HepG2 (cell line): ENCODE data around the gene SLA2. TPM values are rescaled to one million over a fixed set of nuclear protein-coding genes. Genes with fewer than 3 reads are reported as not detected.

Experiments
- ATAC-seq: fragments of 200-7000 bp; cut with Tn5 transposase; 3 replicates; pipeline ENCODE4 v1.9.1; 2020; ENCODE audit warnings: mild to moderate bottlenecking, moderate library complexity
- Bru-seq: library from RNA; stranded (reverse); fragments of 400-500 nt; gene quantifications from one replicate; lab custom pipeline; 2021; lab: Mats Ljungman, UMichigan
- BruChase-seq, 2 experiments: library from RNA; stranded (reverse); fragments of 400-500 nt; gene quantifications; one replicate each; lab custom pipeline; 2021; lab: Mats Ljungman, UMichigan
- BruUV-seq: library from RNA; stranded (reverse); fragments of 400-500 nt; replicated peaks from 2 replicates; lab custom pipeline; 2021; lab: Mats Ljungman, UMichigan
- CTCF ChIA-PET: fragments of 300-600 bp; formaldehyde crosslinking; extraction: SDS; loops from one replicate; lab custom pipeline; 2021; ENCODE audit warnings: low total read pairs, inconsistent platforms, low intra/inter-chr PET ratio; lab: Yijun Ruan, JAX
- POLR2A ChIA-PET: fragments of 350-600 bp; sonication (Branson Sonifier 250); formaldehyde crosslinking; loops from one replicate; lab custom pipeline; 2020; ENCODE audit warnings: antibody characterized with exemption, inconsistent platforms; lab: Yijun Ruan, JAX
- DNase-seq: peaks from one replicate; pipeline ENCODE4 v3.0.0-alpha.2; 2015; ENCODE audit warnings: low spot score
- FAIRE-seq: peaks from 3 replicates; lab custom pipeline; 2011; peaks lifted over from hg19 to GRCh38; lab: Jason Lieb, UNC
- H2AFZ ChIP-seq: one replicate; pipeline ENCODE4 v1.6.1; 2011; ENCODE audit warnings: low read length, inconsistent platforms
- H3K27ac ChIP-seq: fragments of 300-600 bp; 3 replicates; pipeline ENCODE4 v1.8.0; 2011; ENCODE audit warnings: mixed run types, mild to moderate bottlenecking, mixed read lengths, low read length, inconsistent platforms; ENCODE audit not compliant: insufficient read depth; ENCODE audit errors: extremely low read length
- H3K27me3 ChIP-seq, 2 experiments: fragments of 200-600 bp in 1 of 2; 2 replicates in 1 of 2; 3 replicates in 1 of 2; pipeline versions ENCODE4 v1.6.0 to v1.8.0; 2011; ENCODE audit warnings: low read length in 2 of 2, mild to moderate bottlenecking in 2 of 2, moderate library complexity in 2 of 2, inconsistent platforms in 1 of 2; ENCODE audit not compliant: insufficient read depth in 2 of 2, control insufficient read depth in 1 of 2
- H3K36me3 ChIP-seq, 2 experiments: fragments of 200-600 bp in 1 of 2; replicated peaks in 1 of 2; 2 replicates in 1 of 2; 3 replicates in 1 of 2; pipeline versions ENCODE4 v1.5.1 to v1.8.0; 2011; ENCODE audit warnings: low read length in 2 of 2, inconsistent platforms in 1 of 2; ENCODE audit not compliant: insufficient read depth in 2 of 2, control insufficient read depth in 1 of 2
- H3K4me1 ChIP-seq: 2 replicates; pipeline ENCODE4 v1.5.1; 2012; ENCODE audit warnings: low read length, inconsistent platforms; ENCODE audit not compliant: insufficient read depth
- H3K4me2 ChIP-seq: 2 replicates; pipeline ENCODE4 v1.6.0; 2011; ENCODE audit warnings: low read depth, low read length, inconsistent platforms
- H3K4me3 ChIP-seq, 3 experiments: fragments of 200-600 bp in 1 of 3; sonication (generic), shearing (Covaris generic) in 1 of 3; replicated peaks in 1 of 3; 2 replicates each; pipeline ENCODE4 v1.5.1; 2011 to 2016; ENCODE audit warnings: low read length in 3 of 3, inconsistent platforms in 2 of 3, low read depth in 2 of 3, mild to moderate bottlenecking in 2 of 3, control low read depth in 1 of 3, mixed read lengths in 1 of 3; ENCODE audit not compliant: insufficient read depth in 1 of 3
- H3K79me2 ChIP-seq: one replicate; pipeline ENCODE4 v1.6.1; 2011; ENCODE audit warnings: low read length, inconsistent platforms; ENCODE audit not compliant: insufficient read depth
- H3K9ac ChIP-seq: 2 replicates; pipeline ENCODE4 v1.6.0; 2011; ENCODE audit warnings: mild to moderate bottlenecking, low read depth, low read length, inconsistent platforms; ENCODE audit not compliant: insufficient read depth
- H3K9me3 ChIP-seq: 2 replicates; pipeline ENCODE4 v1.5.1; 2012; ENCODE audit warnings: mild to moderate bottlenecking, low read length
- H4K20me1 ChIP-seq: 2 replicates; pipeline ENCODE4 v1.6.0; 2011; ENCODE audit warnings: inconsistent platforms, mild to moderate bottlenecking, low read length, moderate library complexity; ENCODE audit not compliant: insufficient read depth
- CREBL2 ChIP-seq: sonication (generic); formaldehyde crosslinking; IDR thresholded peaks from 2 replicates; pipeline ENCODE4 v1.8.1; 2023; ENCODE audit warnings: missing genetic modification reagents, mild to moderate bottlenecking, borderline replicate concordance
- MAFK ChIP-seq, 2 experiments: IDR thresholded peaks in 1 of 2; conservative IDR thresholded peaks in 1 of 2; 2 replicates each; pipeline ENCODE4 v1.6.1; 2011; ENCODE audit warnings: improper control_type of control experiment in 2 of 2, low read length in 2 of 2
- MATR3 ChIP-seq: sonication (generic); formaldehyde crosslinking; IDR thresholded peaks from 2 replicates; pipeline ENCODE4 v1.4.0; 2020; ENCODE audit warnings: missing genetic modification reagents
- PCBP1 ChIP-seq: fragments of 200-400 bp; formaldehyde crosslinking; IDR thresholded peaks from 2 replicates; pipeline ENCODE4 v1.6.1; 2017; ENCODE audit warnings: mild to moderate bottlenecking, low read depth, low read length, borderline replicate concordance
- PRPF4 ChIP-seq: fragments of 200-400 bp; formaldehyde crosslinking; IDR thresholded peaks from 2 replicates; pipeline ENCODE4 v1.6.1; 2016; ENCODE audit warnings: low read length, low read depth; ENCODE audit not compliant: poor library complexity, severe bottlenecking
- SP4 ChIP-seq: sonication (generic); formaldehyde crosslinking; IDR thresholded peaks from 2 replicates; pipeline ENCODE4 v1.8.1; 2023; ENCODE audit warnings: mild to moderate bottlenecking, missing genetic modification reagents
- ZBTB1 ChIP-seq: sonication (generic); formaldehyde crosslinking; IDR thresholded peaks from 2 replicates; pipeline ENCODE4 v1.4.0; 2020; ENCODE audit warnings: missing genetic modification reagents, borderline replicate concordance
- ZNF687 ChIP-seq: sonication (generic); formaldehyde crosslinking; IDR thresholded peaks from 2 replicates; pipeline ENCODE4 v1.5.1; 2020; ENCODE audit warnings: mild to moderate bottlenecking, missing genetic modification reagents, moderate library complexity
- ZNF883 ChIP-seq: sonication (generic); formaldehyde crosslinking; IDR thresholded peaks from 2 replicates; pipeline ENCODE4 v1.5.1; 2020; ENCODE audit warnings: mild to moderate bottlenecking, missing genetic modification reagents; ENCODE audit errors: not compliant biosample characterization
- WGBS: methylation state at CpG from one replicate; pipeline ENCODE4 v1.1.6; 2017; ENCODE audit warnings: low lambda C conversion rate; 5-methylcytosine and 5-hydroxymethylcytosine counted together
- in situ Hi-C: cut with HindIII; loops from 2 replicates; pipeline ENCODE4 v1.10.0; 2017; ENCODE audit warnings: low pct_unique_long_range_greater_than_20kb; ENCODE audit not compliant: extremely low pct_ligation_motif_present
- intact Hi-C: fragments of 100-400 bp; cut with micrococcal nuclease; formaldehyde crosslinking; loops from one replicate; pipeline ENCODE4 v1.10.0; 2022; ENCODE audit not compliant: unreplicated experiment
- long read RNA-seq, 2 experiments: library from RNA in 1 of 2; library from polyadenylated mRNA in 1 of 2; stranded (forward) in 1 of 2; unstranded in 1 of 2; transcript quantifications; one replicate each; pipeline ENCODE4 v2.0.0, GENCODE V29; 2019 to 2022
- polyA minus RNA-seq, 3 experiments: library from RNA; depleted of rRNA, polyadenylated mRNA; stranded (reverse); fragments of >200 nt; gene quantifications; 2 replicates each; pipeline ENCODE4 v1.2.3, GENCODE V29; 2011; ENCODE audit warnings: low replicate concordance in 1 of 3
- polyA plus RNA-seq, 8 experiments: library from polyadenylated mRNA; depleted of rRNA in 3 of 8; stranded (reverse) in 7 of 8; unstranded in 1 of 8; fragments of >200 nt; fragmentation: Illumina TruSeq in 4 of 8; extraction: Trizol in 4 of 8; gene quantifications; 2 replicates each; pipeline versions ENCODE4 v1.2.1 to v1.2.3, GENCODE V29; 2011 to 2016; ENCODE audit warnings: low read depth in 4 of 8, missing spikeins in 1 of 8, mixed read lengths in 1 of 8; ENCODE audit not compliant: insufficient read depth in 1 of 8
- total RNA-seq, 5 experiments: library from RNA; depleted of rRNA; stranded (reverse); fragments of >200 nt; fragmentation: Illumina TruSeq; extraction: Trizol; gene quantifications; 2 replicates each; pipeline ENCODE4 v1.2.3, GENCODE V29; 2016; ENCODE audit warnings: low read depth in 1 of 5
- TF ChIP-seq, protein P1 (sequence below): sonication (generic); formaldehyde crosslinking; IDR thresholded peaks from 2 replicates; pipeline ENCODE4 v1.5.1; 2020; ENCODE audit warnings: missing genetic modification reagents, mild to moderate bottlenecking, borderline replicate concordance

Gene SLA2
- 1.6 and 1.8 TPM in 2 replicates for total RNA-seq (2016; rRNA removed; fragmentation: Illumina TruSeq; extraction: Trizol)
- total RNA-seq (2016; cell fraction: cytosol; rRNA removed; fragmentation: Illumina TruSeq; extraction: Trizol; ENCODE audit: low read depth), result 0.20 and 0.71 TPM in 2 replicates
- 1.7 and 2.2 TPM in 2 replicates for total RNA-seq (2016; cell fraction: insoluble cytoplasmic fraction; rRNA removed; fragmentation: Illumina TruSeq; extraction: Trizol)
- total RNA-seq (2016; cell fraction: membrane; rRNA removed; fragmentation: Illumina TruSeq; extraction: Trizol), result 1.8 TPM in 2 replicates
- total RNA-seq (2016; cell fraction: nucleus; rRNA removed; fragmentation: Illumina TruSeq; extraction: Trizol), result 0.94 and 1.2 TPM in 2 replicates
- 3.6 and 4.5 TPM in 2 replicates for polyA plus RNA-seq (2011; rRNA removed)
- polyA plus RNA-seq (2011; cell fraction: cytosol; rRNA removed), result 4.4 and 4.5 TPM in 2 replicates
- polyA plus RNA-seq (2011; cell fraction: nucleus; rRNA removed), result 2.9 and 3.0 TPM in 2 replicates
- 1.2 and 2.0 TPM in 2 replicates for polyA plus RNA-seq (2012)
- polyA plus RNA-seq (2016; cell fraction: cytosol; fragmentation: Illumina TruSeq; extraction: Trizol; ENCODE audit: low read depth), result 0.62 and 0.83 TPM in 2 replicates
- 2.6 TPM in 2 replicates for polyA plus RNA-seq (2016; cell fraction: insoluble cytoplasmic fraction; fragmentation: Illumina TruSeq; extraction: Trizol; ENCODE audit: low read depth)
- polyA plus RNA-seq (2016; cell fraction: membrane; fragmentation: Illumina TruSeq; extraction: Trizol; ENCODE audit: low read depth), result 1.6 TPM in 2 replicates
- polyA plus RNA-seq (2016; cell fraction: nucleus; fragmentation: Illumina TruSeq; extraction: Trizol; ENCODE audit: insufficient read depth, low read depth), result 2.1 TPM in 2 replicates
- polyA minus RNA-seq (2011; rRNA and poly(A)+ RNA removed; ENCODE audit: low replicate concordance), result 0.09 and 3.5 TPM in 2 replicates
- polyA minus RNA-seq (2011; cell fraction: cytosol; rRNA and poly(A)+ RNA removed), result 1.5 and 1.6 TPM in 2 replicates
- 1.2 and 1.3 TPM in 2 replicates for polyA minus RNA-seq (2011; cell fraction: nucleus; rRNA and poly(A)+ RNA removed)
- Bru-seq, nascent RNA, result percentile 38 among the genes with signal in this experiment
- BruChase-seq, experiment 1, labeled RNA remaining after a 6-hour chase, result percentile 35 among the genes with signal in this experiment
- BruChase-seq, experiment 2, labeled RNA remaining after a 2-hour chase, result percentile 42 among the genes with signal in this experiment
- long read RNA-seq, experiment 1, partial matches to known transcripts, result 1 of 5 reads
- long read RNA-seq, experiment 1, other reads (novel, unspliced or antisense), result 4 of 5 reads
- long read RNA-seq, experiment 2, partial matches to known transcripts, result 6 of 10 reads
- long read RNA-seq, experiment 2, other reads (novel, unspliced or antisense), result 4 of 10 reads

DNA sequence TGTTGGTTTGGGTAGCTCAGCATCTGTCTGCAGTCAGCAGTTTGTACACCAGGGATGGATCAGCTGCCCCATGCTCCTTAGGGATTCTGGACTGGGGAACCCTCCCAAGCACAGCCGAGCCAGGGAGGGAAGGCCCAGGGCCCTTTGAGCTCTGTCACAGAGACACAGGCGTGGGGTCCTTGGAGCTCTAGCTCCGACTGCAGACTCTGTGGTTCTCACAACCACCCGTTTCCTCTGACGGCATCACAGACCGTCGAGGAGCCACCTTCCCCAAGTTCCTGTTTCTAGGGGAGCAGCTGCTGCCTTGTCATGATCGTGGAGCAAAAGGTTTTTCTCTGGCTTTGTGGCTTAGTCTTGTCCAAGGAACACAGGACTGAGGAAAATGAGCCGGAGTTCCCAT, at the start of gene SLA2:
Gene SLA2 (minus strand): TSS at position 199 of the 400 bp plus-strand sequence. CDS start 4,861 bp downstream, outside the sequence.
- intact Hi-C loops, result no loop called here
- ATAC-seq, result no peak
- peak; percentile 11 for TF ChIP-seq PRPF4
- 0 out of 2 replicates have a peak, but pooled peaks have one; percentile 23 for TF ChIP-seq CREBL2 (CRISPR knock-in tag)
- TF ChIP-seq ZNF687, result peak; percentile 54
- peak in 1 of 2 experiments; percentile 2; a peak in 1 of 4 replicates for TF ChIP-seq MAFK (conservative IDR thresholded peaks at IDR 0.05 in 1 of 2, IDR thresholded peaks at IDR 0.05 in 1 of 2; ENCODE audit: low read length in 2 of 2)
- TF ChIP-seq SP4 (CRISPR knock-in tag), result peak; percentile 20; the same call in 1 of the 2 replicates
- TF ChIP-seq MATR3 (CRISPR knock-in tag), result peak; percentile 52; the same call in 1 of the 2 replicates
- TF ChIP-seq, protein P1, sequence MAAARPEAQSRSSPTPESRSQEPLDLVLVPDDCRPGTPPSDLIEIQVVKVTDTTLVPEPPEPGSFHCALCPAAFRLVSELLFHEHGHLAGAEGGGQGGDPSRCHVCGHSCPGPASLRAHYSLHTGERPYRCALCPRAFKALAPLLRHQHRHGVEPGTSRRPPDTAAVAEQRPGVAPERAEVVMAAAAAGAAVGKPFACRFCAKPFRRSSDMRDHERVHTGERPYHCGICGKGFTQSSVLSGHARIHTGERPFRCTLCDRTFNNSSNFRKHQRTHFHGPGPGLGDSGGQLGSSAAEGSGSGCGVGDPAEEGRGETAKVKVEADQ (CRISPR knock-in tag), result 0 out of 2 replicates have a peak, but pooled peaks have one; percentile 44
- peak; percentile 80 for TF ChIP-seq ZNF883 (CRISPR knock-in tag)
- no peak for TF ChIP-seq ZBTB1
- no peak for TF ChIP-seq PCBP1
- peak within 1 kb of the TSS; percentile 59 for H3K27ac ChIP-seq
- no peaks in the 10 kb centered on the region for H3K79me2 ChIP-seq
- no peaks in the 10 kb centered on the region for H3K9me3 ChIP-seq
- H3K4me1 ChIP-seq, result peaks cover 82% of the 10 kb centered on the region
- no peak for FAIRE-seq
- H4K20me1 ChIP-seq, result no peaks in the 10 kb centered on the region
- DNase-seq, result no peak
- in situ Hi-C loops, result no loop called here
- no TSS peak for BruUV-seq
- no peak within 1 kb of the TSS for H3K4me3 ChIP-seq
- 87% methylated on average over 8 of the region's 9 CpGs for WGBS
- peak within 1 kb of the TSS; percentile 50; the same call in 1 of the 2 replicates for H3K4me2 ChIP-seq
- no peak within 1 kb of the TSS for H2AFZ ChIP-seq
- H3K9ac ChIP-seq, result peak within 1 kb of the TSS; percentile 32; the same call in 1 of the 2 replicates
- H3K27me3 ChIP-seq, result no peaks in the 10 kb centered on the region
- no peaks in the 10 kb centered on the region for H3K36me3 ChIP-seq
- POLR2A ChIA-PET, result interaction anchor here (1.0 to 3.1 kb wide), 4 partner anchors 12 to 33 kb away, joined by 3 to 14 read pairs (median 5); no protein-coding TSS in a partner anchor
- CTCF ChIA-PET, result no interaction called here
